Lower leg skin (tissue), 4 donors: ENCODE data around the gene GRM5. TPM values are rescaled to one million over a fixed set of nuclear protein-coding genes. Genes with fewer than 3 reads are reported as not detected.

Source experiments
- DNase-seq, 2 donors: peaks; one replicate each; pipeline ENCODE4 v3.0.0-alpha.2; 2019; ENCODE audit warnings: low spot score in 2 of 2
- H3K4me3 ChIP-seq: fragments of 200-600 bp; sonication (generic); 2 replicates; pipeline ENCODE4 v1.5.1; 2017; ENCODE audit warnings: mild to moderate bottlenecking, low read depth; ENCODE audit not compliant: poor library complexity, severe bottlenecking
- CTCF ChIP-seq, 3 donors: fragments of 450-650 bp; IDR thresholded peaks; one replicate each; pipeline ENCODE4 v1.5.1; 2016; ENCODE audit warnings: antibody characterized with exemption in 3 of 3, mild to moderate bottlenecking in 3 of 3, moderate library complexity in 2 of 3
- POLR2A ChIP-seq, 2 donors: fragments of 450-650 bp; IDR thresholded peaks; one replicate each; pipeline ENCODE4 v1.6.1; 2016 to 2017; ENCODE audit warnings: antibody characterized with exemption in 2 of 2, mild to moderate bottlenecking in 1 of 2, moderate library complexity in 1 of 2
- WGBS, 2 donors: methylation state at CpG; one replicate each; pipeline ENCODE4 v1.1.5; 2018; 5-methylcytosine and 5-hydroxymethylcytosine counted together
- intact Hi-C: fragments of 100-400 bp; cut with DNase I; formaldehyde crosslinking; loops from one replicate; pipeline ENCODE4 v1.15.0; 2023; ENCODE audit warnings: low total_unique reads
- total RNA-seq, 4 donors: library from RNA; depleted of rRNA; stranded (reverse); fragments of >200 nt; gene quantifications; one replicate each; pipeline ENCODE4 v1.1.0, GENCODE V29; 2016

GRM5 gene
- total RNA-seq, 4 donors from 2014 or later: not detected

GRCh38 chr11:88810420-88811097 is 255.2 kb downstream of the GRM5 start:
- no peak overlapping the region for H3K4me3 ChIP-seq
- intact Hi-C loops: no loop called here
- no peak for DNase-seq
- TF ChIP-seq POLR2A (IDR thresholded peaks at IDR 0.05): no peak
- WGBS, 2 donors: 77 to 81% methylated on average over 3 of the region's 3 CpGs

GRCh38 chr11:88809126-88809525 is 256.7 kb downstream of the GRM5 start:
- WGBS, 2 donors: 62 to 77% methylated on average over 1 of the region's 1 CpG
- no peak overlapping the region for H3K4me3 ChIP-seq

GRCh38 chr11:88807349-88807748 is 258.4 kb downstream of the GRM5 start:
- TF ChIP-seq CTCF (IDR thresholded peaks at IDR 0.05) (no peak), POLR2A (IDR thresholded peaks at IDR 0.05) (no peak)
- H3K4me3 ChIP-seq: no peak overlapping the region
- DNase-seq: no peak
- intact Hi-C loops: no loop called here
- 64 to 76% methylated on average over 1 of the region's 1 CpG for WGBS, 2 donors

More at GRCh38 chr11:88809126-88809525, 256.7 kb downstream of the GRM5 start:
- no peak for DNase-seq
- TF ChIP-seq POLR2A (IDR thresholded peaks at IDR 0.05) (no peak), CTCF (IDR thresholded peaks at IDR 0.05) (no peak)
- intact Hi-C loops: no loop called here

DNA sequence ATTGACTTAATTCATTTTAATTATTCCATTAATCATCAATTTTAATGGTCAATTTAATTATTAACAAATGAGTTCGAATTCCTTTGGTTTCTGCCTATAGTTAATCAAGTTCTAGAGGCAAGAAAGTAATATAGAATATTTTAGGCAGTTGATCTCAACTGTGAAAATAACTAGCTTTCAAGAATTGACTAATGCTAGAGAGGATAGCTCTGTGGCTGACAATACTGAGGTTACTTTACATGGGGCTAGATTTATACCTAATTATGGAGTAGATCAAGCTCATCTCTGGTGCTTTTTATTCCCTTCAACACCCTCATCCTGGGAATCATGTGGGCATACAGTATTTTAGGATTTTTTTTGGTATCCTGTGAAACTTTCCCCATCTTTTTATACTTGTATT is 259.4 kb downstream of the GRM5 start:
- DNase-seq: no peak
- 46 to 48% methylated on average over 1 of the region's 1 CpG for whole genome bisulfite sequencing, 2 donors
- no peak overlapping the region for H3K4me3 ChIP-seq
- intact Hi-C loops: no loop called here
- no peak for TF ChIP-seq POLR2A (IDR thresholded peaks at IDR 0.05)
- no peak for TF ChIP-seq CTCF (IDR thresholded peaks at IDR 0.05)

GRCh38 chr11:88801484-88802123 is 264.2 kb downstream of the GRM5 start:
- no peak overlapping the region for H3K4me3 ChIP-seq
- TF ChIP-seq CTCF (IDR thresholded peaks at IDR 0.05) (no peak), POLR2A (IDR thresholded peaks at IDR 0.05) (no peak)
- no peak for DNase-seq
- WGBS, 2 donors: 75 to 79% methylated on average over 2 of the region's 2 CpGs
- intact Hi-C loops: no loop called here

- no peak overlapping the region for H3K4me3 ChIP-seq
- no peak for TF ChIP-seq POLR2A (IDR thresholded peaks at IDR 0.05)
- no peak for TF ChIP-seq CTCF (IDR thresholded peaks at IDR 0.05)
- intact Hi-C loops: no loop called here
- no peak for DNase-seq
- 26 to 41% methylated on average over 1 of the region's 1 CpG for WGBS, 2 donors
Observed at GRCh38 chr11:88799771-88800500, 265.8 kb downstream of the GRM5 start.
